ENCODE measurements around the gene AKNA.

GRCh38 chr9:114418053-114418452 lies 30.3 kb upstream of the AKNA start:
- TF ChIP-seq CTCF (IDR thresholded peaks at IDR 0.05) (no peak), EP300 (IDR thresholded peaks at IDR 0.05; ENCODE audit: borderline replicate concordance in 1 of 2, low read depth in 1 of 2, low read length in 1 of 2) (no peak), JUND (IDR thresholded peaks at IDR 0.05) (no peak), USF2 (IDR thresholded peaks at IDR 0.05; ENCODE audit: borderline replicate concordance, low read depth, low read length) (no peak), POLR2AphosphoS5 (IDR thresholded peaks at IDR 0.05; ENCODE audit: low read depth, low read length) (no peak), FOXM1 (IDR thresholded peaks at IDR 0.05; ENCODE audit: low read depth) (no peak), REST (IDR thresholded peaks at IDR 0.05; ENCODE audit: low read depth, low read length) (no peak), MAX (IDR thresholded peaks at IDR 0.05; ENCODE audit: low read depth) (no peak), MXI1 (IDR thresholded peaks at IDR 0.05; ENCODE audit: low read depth, low read length) (no peak), SIN3A (IDR thresholded peaks at IDR 0.05; ENCODE audit: borderline replicate concordance, low read depth, low read length) (no peak), RAD21 (IDR thresholded peaks at IDR 0.05; ENCODE audit: low read length) (no peak), MEF2A (IDR thresholded peaks at IDR 0.05; ENCODE audit: borderline replicate concordance, low read depth) (no peak)
